LNCaP clone FGC (cell line): ENCODE results near the gene SPRED2.

Experiments used
- DNase-seq: peaks from one replicate; pipeline ENCODE4 v3.0.0-alpha.2; 2011; ENCODE audit warnings: low read depth
- H3K4me3 ChIP-seq: 2 replicates; pipeline ENCODE4 v1.5.1; 2011; ENCODE audit warnings: mild to moderate bottlenecking, low read depth, low read length, control low read depth
- CTCF ChIP-seq: IDR thresholded peaks from 2 replicates; pipeline ENCODE4 v1.5.1; 2012; ENCODE audit warnings: mild to moderate bottlenecking; ENCODE audit not compliant: control insufficient read depth, insufficient read depth; ENCODE audit errors: extremely low read depth

Gene SPRED2

GRCh38 chr2:65458999-65459398, 26.6 kb upstream of the SPRED2 start:
- no peak overlapping the region for H3K4me3 ChIP-seq
- no peak for DNase-seq
- no peak for TF ChIP-seq CTCF

GRCh38 chr2:65456886-65457285, 24.5 kb upstream of the SPRED2 start:
- no peak for DNase-seq
- H3K4me3 ChIP-seq: no peak overlapping the region
- no peak for TF ChIP-seq CTCF

GRCh38 chr2:65456064-65456463, 23.7 kb upstream of the SPRED2 start:
- TF ChIP-seq CTCF: no peak
- no peak overlapping the region for H3K4me3 ChIP-seq
- DNase-seq: no peak

GRCh38 chr2:65453916-65454315, 21.5 kb upstream of the SPRED2 start:
- H3K4me3 ChIP-seq: no peak overlapping the region
- no peak for DNase-seq
- no peak for TF ChIP-seq CTCF

GRCh38 chr2:65452150-65452895, 19.9 kb upstream of the SPRED2 start:
- DNase-seq: no peak
- TF ChIP-seq CTCF: no peak
- H3K4me3 ChIP-seq: no peak overlapping the region

- no peak for TF ChIP-seq CTCF
- DNase-seq: no peak
- no peak overlapping the region for H3K4me3 ChIP-seq
Observed at GRCh38 chr2:65450810-65451209, 18.4 kb upstream of the SPRED2 start.

GRCh38 chr2:65450393-65450792, 18.0 kb upstream of the SPRED2 start:
- TF ChIP-seq CTCF: no peak
- no peak overlapping the region for H3K4me3 ChIP-seq
- no peak for DNase-seq
